ENCODE measurements around the gene SLC6A20. TPM values are rescaled to one million over a fixed set of nuclear protein-coding genes. Genes with fewer than 3 reads are reported as not detected.
A peak's percentile ranks its signal among the peaks of the same experiment; 100 is the strongest.

SLC6A20 gene
- total and polyA plus RNA-seq, 2 experiments from 2014 or later, result 0.20 to 0.39 TPM

DNA sequence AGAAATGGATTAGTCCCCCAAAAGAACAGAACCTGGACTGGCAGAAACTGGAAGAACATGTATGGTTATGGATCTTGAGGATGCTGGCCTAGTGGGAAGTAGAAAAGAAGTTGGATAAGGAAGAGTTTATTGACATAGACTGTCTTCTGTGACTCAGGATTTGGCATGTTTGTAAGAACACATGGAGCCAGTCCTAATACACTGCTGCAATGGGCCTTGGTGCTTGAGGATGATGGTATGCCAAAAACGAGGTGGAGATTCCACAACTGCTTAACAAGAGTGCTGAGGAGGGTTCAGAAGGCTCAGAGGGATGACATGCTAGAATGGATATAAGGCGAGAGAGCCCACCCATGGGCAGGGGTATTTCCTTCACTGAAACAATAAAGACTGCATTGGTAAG, 23.2 kb upstream of the SLC6A20 start:
- Histone ChIP-seq H3K27me3 (no peaks in the 10 kb centered on the region), H3K4me3 (no peak overlapping the region), H3K27ac (no peak overlapping the region), H3K9me3 (ENCODE audit: low read depth) (no peaks in the 10 kb centered on the region), H3K4me1 (ENCODE audit: low read depth) (no peaks in the 10 kb centered on the region), H3K36me3 (peaks cover 7% of the 10 kb centered on the region)
- no peak for DNase-seq (ENCODE audit: low read depth in 1 of 2, low spot score in 1 of 2)
- TF ChIP-seq, protein P1, sequence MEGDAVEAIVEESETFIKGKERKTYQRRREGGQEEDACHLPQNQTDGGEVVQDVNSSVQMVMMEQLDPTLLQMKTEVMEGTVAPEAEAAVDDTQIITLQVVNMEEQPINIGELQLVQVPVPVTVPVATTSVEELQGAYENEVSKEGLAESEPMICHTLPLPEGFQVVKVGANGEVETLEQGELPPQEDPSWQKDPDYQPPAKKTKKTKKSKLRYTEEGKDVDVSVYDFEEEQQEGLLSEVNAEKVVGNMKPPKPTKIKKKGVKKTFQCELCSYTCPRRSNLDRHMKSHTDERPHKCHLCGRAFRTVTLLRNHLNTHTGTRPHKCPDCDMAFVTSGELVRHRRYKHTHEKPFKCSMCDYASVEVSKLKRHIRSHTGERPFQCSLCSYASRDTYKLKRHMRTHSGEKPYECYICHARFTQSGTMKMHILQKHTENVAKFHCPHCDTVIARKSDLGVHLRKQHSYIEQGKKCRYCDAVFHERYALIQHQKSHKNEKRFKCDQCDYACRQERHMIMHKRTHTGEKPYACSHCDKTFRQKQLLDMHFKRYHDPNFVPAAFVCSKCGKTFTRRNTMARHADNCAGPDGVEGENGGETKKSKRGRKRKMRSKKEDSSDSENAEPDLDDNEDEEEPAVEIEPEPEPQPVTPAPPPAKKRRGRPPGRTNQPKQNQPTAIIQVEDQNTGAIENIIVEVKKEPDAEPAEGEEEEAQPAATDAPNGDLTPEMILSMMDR (IDR thresholded peaks at IDR 0.05; ENCODE audit: low read depth, low read length), result no peak

GRCh38 chr3:45817831-45818522, 21.6 kb upstream of the SLC6A20 start:
- H3K4me3 ChIP-seq, result no peak overlapping the region
- H3K27ac ChIP-seq, result no peak overlapping the region
- H3K36me3 ChIP-seq, result peaks cover 2% of the 10 kb centered on the region
- no peaks in the 10 kb centered on the region for H3K27me3 ChIP-seq
- DNase-seq (ENCODE audit: low read depth in 1 of 2, low spot score in 1 of 2), result peak in 1 of 2 donors; percentile 92
- no peaks in the 10 kb centered on the region for H3K4me1 ChIP-seq (ENCODE audit: low read depth)
- no peaks in the 10 kb centered on the region for H3K9me3 ChIP-seq (ENCODE audit: low read depth)
- TF ChIP-seq, protein P1 (IDR thresholded peaks at IDR 0.05; ENCODE audit: low read depth, low read length), result no peak

GRCh38 chr3:45816544-45816943, 20.2 kb upstream of the SLC6A20 start:
- H3K4me3 ChIP-seq, result no peak overlapping the region
- no peaks in the 10 kb centered on the region for H3K27me3 ChIP-seq
- peak overlapping the region; percentile 31 for H3K27ac ChIP-seq
- H3K9me3 ChIP-seq (ENCODE audit: low read depth), result no peaks in the 10 kb centered on the region
- DNase-seq (ENCODE audit: low read depth in 1 of 2, low spot score in 1 of 2), result peak; percentile 23 to 47
- no peaks in the 10 kb centered on the region for H3K36me3 ChIP-seq
- no peaks in the 10 kb centered on the region for H3K4me1 ChIP-seq (ENCODE audit: low read depth)
- TF ChIP-seq, protein P1 (IDR thresholded peaks at IDR 0.05; ENCODE audit: low read depth, low read length), result no peak

DNA sequence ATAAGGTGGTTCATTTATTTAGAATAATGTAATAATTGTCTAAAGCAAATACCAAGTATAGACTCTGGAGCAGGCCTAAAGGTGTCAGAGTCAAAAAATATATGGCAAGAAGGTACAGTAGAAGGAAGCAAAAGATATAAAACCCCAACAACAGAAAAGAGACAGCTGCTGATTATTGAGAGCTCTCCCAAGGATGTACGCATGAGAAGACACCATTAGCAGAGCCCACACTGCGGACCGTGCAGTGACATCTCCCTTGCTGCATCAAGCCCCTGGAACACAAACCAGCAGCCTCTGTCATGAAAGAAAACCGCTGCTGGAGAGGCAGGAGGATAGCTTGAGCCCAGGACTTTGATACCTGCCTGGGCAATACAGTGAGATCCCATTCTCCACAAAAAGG, 18.0 kb upstream of the SLC6A20 start:
- Histone ChIP-seq H3K27ac (no peak overlapping the region), H3K4me3 (no peak overlapping the region), H3K36me3 (no peaks in the 10 kb centered on the region), H3K27me3 (no peaks in the 10 kb centered on the region), H3K9me3 (ENCODE audit: low read depth) (no peaks in the 10 kb centered on the region), H3K4me1 (ENCODE audit: low read depth) (no peaks in the 10 kb centered on the region)
- TF ChIP-seq, protein P1 (IDR thresholded peaks at IDR 0.05; ENCODE audit: low read depth, low read length), result no peak
- no peak for DNase-seq (ENCODE audit: low read depth in 1 of 2, low spot score in 1 of 2)

GRCh38 chr3:45807681-45808540, 11.6 kb upstream of the SLC6A20 start:
- no peak for DNase-seq (ENCODE audit: low read depth in 1 of 2, low spot score in 1 of 2)
- TF ChIP-seq, protein P1 (IDR thresholded peaks at IDR 0.05; ENCODE audit: low read depth, low read length), result no peak
- H3K9me3 ChIP-seq (ENCODE audit: low read depth), result no peaks in the 10 kb centered on the region
- no peaks in the 10 kb centered on the region for H3K36me3 ChIP-seq
- no peak overlapping the region for H3K4me3 ChIP-seq
- peak overlapping the region; percentile 9 for H3K27ac ChIP-seq
- no peaks in the 10 kb centered on the region for H3K4me1 ChIP-seq (ENCODE audit: low read depth)
- no peaks in the 10 kb centered on the region for H3K27me3 ChIP-seq

Measured in cardiac muscle cell (in vitro differentiated cells and primary cell).